ENCODE measurements around the gene FAM221B. TPM values are rescaled to one million over a fixed set of nuclear protein-coding genes. Genes with fewer than 3 reads are reported as not detected.

FAM221B gene
- total and polyA plus RNA-seq, 9 of the 15 experiments (the other 6 are each of a cell fraction or from before 2014, with no cell fraction given): 0.01 TPM; not detected in 8

- TF ChIP-seq ID3 (CRISPR knock-in tag; IDR thresholded peaks at IDR 0.05): no peak
- TF ChIP-seq ID3 (tag; IDR thresholded peaks at IDR 0.05): no peak
- TF ChIP-seq USF2 (CRISPR knock-in tag; IDR thresholded peaks at IDR 0.05): peak; percentile 13; the same call in 1 of the 2 replicates
- TF ChIP-seq GTF2F1 (IDR thresholded peaks at IDR 0.05; ENCODE audit: low read depth, low read length): no peak
- TF ChIP-seq CTCFL (IDR thresholded peaks at IDR 0.05; ENCODE audit: borderline replicate concordance, insufficient read depth, low read depth, low read length, poor library complexity, severe bottlenecking): no peak
- TF ChIP-seq BRCA1 (IDR thresholded peaks at IDR 0.05): no peak
- no peak for TF ChIP-seq BRCA1 (CRISPR knock-in tag; IDR thresholded peaks at IDR 0.05)
- TF ChIP-seq ZNF282 (CRISPR knock-in tag; IDR thresholded peaks at IDR 0.05): no peak
- TF ChIP-seq CEBPB (tag; IDR thresholded peaks at IDR 0.05): no peak
- TF ChIP-seq ZKSCAN8 (CRISPR knock-in tag; IDR thresholded peaks at IDR 0.05): no peak
- no peak for TF ChIP-seq RERE (CRISPR knock-in tag; IDR thresholded peaks at IDR 0.05; ENCODE audit: borderline replicate concordance)
- TF ChIP-seq MAX (CRISPR knock-in tag; IDR thresholded peaks at IDR 0.05): 0 out of 2 replicates have a peak, but pooled peaks have one; percentile 28
- no peak for TF ChIP-seq ZNF79 (CRISPR knock-in tag; IDR thresholded peaks at IDR 0.05; ENCODE audit: low read depth)
- TF ChIP-seq ZNF253 (CRISPR knock-in tag; conservative IDR thresholded peaks at IDR 0.05): no peak
- no peak for TF ChIP-seq GABPB1 (CRISPR knock-in tag; IDR thresholded peaks at IDR 0.05)
- no peak for TF ChIP-seq NUFIP1 (IDR thresholded peaks at IDR 0.05; ENCODE audit: partially characterized antibody)
- TF ChIP-seq TFE3 (CRISPR knock-in tag; IDR thresholded peaks at IDR 0.05): no peak
Observed at GRCh38 chr9:35798658-35799374, 29.7 kb downstream of the FAM221B start (continued).

Measured in K562 (cell line).